HepG2 (cell line): ENCODE measurements around the gene ARHGAP26.

Experiments used
- ATF2 ChIP-seq: sonication (generic); formaldehyde crosslinking; IDR thresholded peaks from 2 replicates; pipeline ENCODE4 v1.4.0; 2020; ENCODE audit warnings: missing genetic modification reagents
- BHLHE40 ChIP-seq: IDR thresholded peaks from 2 replicates; pipeline ENCODE4 v1.6.1; 2011; ENCODE audit warnings: low read length, improper control_type of control experiment
- CEBPB ChIP-seq: IDR thresholded peaks from 2 replicates; pipeline ENCODE4 v1.6.1; 2011; ENCODE audit warnings: low read depth, low read length, improper control_type of control experiment, borderline replicate concordance
- GLI4 ChIP-seq: sonication (generic); formaldehyde crosslinking; IDR thresholded peaks from 2 replicates; pipeline ENCODE4 v1.5.1; 2020; ENCODE audit warnings: missing genetic modification reagents, mild to moderate bottlenecking, moderate library complexity, borderline replicate concordance
- GPBP1L1 ChIP-seq: sonication (generic); formaldehyde crosslinking; IDR thresholded peaks from 2 replicates; pipeline ENCODE4 v1.5.0; 2020; ENCODE audit warnings: mild to moderate bottlenecking, missing genetic modification reagents
- JUNB ChIP-seq: sonication (generic); formaldehyde crosslinking; IDR thresholded peaks from 2 replicates; pipeline ENCODE4 v1.8.0; 2022; ENCODE audit warnings: missing genetic modification reagents, mild to moderate bottlenecking, borderline replicate concordance
- KLF15 ChIP-seq: sonication (generic); formaldehyde crosslinking; IDR thresholded peaks from 2 replicates; pipeline ENCODE4 v1.8.1; 2023; ENCODE audit warnings: borderline replicate concordance, mild to moderate bottlenecking, inconsistent platforms, missing genetic modification reagents, mixed read lengths
- POLR2A ChIP-seq, 2 experiments: IDR thresholded peaks; 2 replicates each; pipeline ENCODE4 v1.6.1; 2011; ENCODE audit warnings: low read depth in 2 of 2, low read length in 2 of 2, mild to moderate bottlenecking in 1 of 2, moderate library complexity in 1 of 2; ENCODE audit not compliant: insufficient read depth in 1 of 2
- RBFOX2 ChIP-seq: fragments of 200-400 bp; formaldehyde crosslinking; IDR thresholded peaks from 2 replicates; pipeline ENCODE4 v1.6.1; 2017; ENCODE audit warnings: low read depth, mild to moderate bottlenecking, low read length
- YY1 ChIP-seq: IDR thresholded peaks from 2 replicates; pipeline ENCODE4 v1.6.1; 2011; ENCODE audit warnings: low read length, low read depth, moderate library complexity, mild to moderate bottlenecking; ENCODE audit not compliant: insufficient read depth, insufficient replicate concordance
- ZNF10 ChIP-seq: sonication (generic); formaldehyde crosslinking; IDR thresholded peaks from 2 replicates; pipeline ENCODE4 v1.4.0; 2020; ENCODE audit warnings: mild to moderate bottlenecking, low read depth, missing genetic modification reagents, borderline replicate concordance

GRCh38 chr5:143021595-143021994 lies 251.4 kb downstream of the ARHGAP26 start:
- no peak for TF ChIP-seq BHLHE40
- TF ChIP-seq ZNF10 (CRISPR knock-in tag) = no peak
- TF ChIP-seq CEBPB = no peak
- no peak for TF ChIP-seq YY1
- TF ChIP-seq GPBP1L1 = no peak
- TF ChIP-seq ATF2 (CRISPR knock-in tag) = no peak
- no peak for TF ChIP-seq KLF15 (CRISPR knock-in tag)
- no peak for TF ChIP-seq POLR2A (IDR thresholded peaks at IDR 0.05; ENCODE audit: insufficient read depth in 1 of 2, low read depth in 2 of 2, low read length in 2 of 2)
- no peak for TF ChIP-seq GLI4 (CRISPR knock-in tag)
- TF ChIP-seq JUNB = no peak
- no peak for TF ChIP-seq RBFOX2
